Measurements from ENCODE around the gene PTTG1IP. TPM values are rescaled to one million over a fixed set of nuclear protein-coding genes. Genes with fewer than 3 reads are reported as not detected.
"Not testable (repeated sequence)": the region's sequence is repeated elsewhere in the genome, so short reads cannot be mapped to it uniquely, and the experiment has no call there.

Gene PTTG1IP
- total RNA-seq, 3 donors from 2014 or later = 33.8 to 37.6 (median 34.6) TPM

DNA sequence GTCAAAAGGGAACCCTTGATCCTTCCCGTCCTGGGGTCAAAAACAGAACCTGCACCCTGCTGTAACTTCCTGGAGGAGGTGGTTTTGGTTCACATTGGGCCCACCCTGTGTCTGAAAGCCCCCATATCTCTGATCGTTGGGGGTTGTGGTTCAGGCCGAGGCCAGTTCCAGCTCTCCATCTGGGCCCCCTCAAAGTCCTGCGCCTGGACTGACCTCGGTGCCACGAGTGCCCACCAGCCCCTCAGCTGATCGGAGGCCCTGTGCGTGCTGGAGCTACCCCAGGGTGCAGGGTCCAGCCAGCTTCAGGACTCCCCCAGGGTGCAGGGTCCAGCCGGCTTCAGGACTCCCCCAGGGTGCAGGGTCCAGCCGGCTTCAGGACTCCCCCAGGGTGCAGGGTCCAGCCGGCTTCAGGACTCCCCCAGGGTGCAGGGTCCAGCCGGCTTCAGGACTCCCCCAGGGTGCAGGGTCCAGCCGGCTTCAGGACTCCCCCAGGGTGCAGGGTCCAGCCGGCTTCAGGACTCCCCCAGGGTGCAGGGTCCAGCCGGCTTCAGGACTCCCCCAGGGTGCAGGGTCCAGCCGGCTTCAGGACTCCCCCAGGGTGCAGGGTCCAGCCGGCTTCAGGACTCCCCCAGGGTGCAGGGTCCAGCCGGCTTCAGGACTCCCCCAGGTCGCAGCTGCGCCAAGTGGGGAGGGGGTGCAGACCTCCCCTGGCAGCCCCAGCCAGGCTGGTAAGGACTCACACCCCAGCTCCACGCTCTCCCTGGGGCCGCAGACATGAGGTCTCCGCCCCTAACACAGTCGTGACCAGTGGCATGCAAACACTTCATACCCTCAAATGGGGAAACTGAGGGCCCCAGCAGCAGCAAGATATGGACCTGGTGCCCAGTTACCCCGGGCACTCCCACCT is 39.3 kb upstream of the PTTG1IP start:
- peaks cover 87% of the 10 kb centered on the region for H3K4me1 Mint-ChIP-seq (ENCODE audit: low read depth)
- DNase-seq; H3K27me3 Mint-ChIP-seq (ENCODE audit: low read depth); H3K36me3 Mint-ChIP-seq (ENCODE audit: insufficient read depth); H3K9me3 Mint-ChIP-seq; ATAC-seq: not testable (repeated sequence)
- H3K4me3 Mint-ChIP-seq = peak overlapping the region; percentile 65

DNA sequence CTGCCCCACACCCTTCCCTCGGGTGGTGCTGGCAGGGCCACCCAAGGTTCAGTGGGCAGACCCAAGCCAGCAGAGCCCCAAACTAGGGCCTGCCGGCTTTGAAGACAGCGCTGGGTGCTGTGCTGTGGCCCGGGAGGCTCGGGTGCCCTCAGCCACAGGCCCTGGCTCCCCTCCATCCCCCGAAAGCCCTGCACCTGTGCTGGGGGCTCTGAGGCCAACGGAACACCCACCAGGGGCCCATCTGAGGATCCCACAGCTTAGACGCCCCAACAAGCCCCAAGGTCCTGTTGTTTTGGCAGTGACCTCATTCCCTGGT is 38.6 kb upstream of the PTTG1IP start:
- Mint-ChIP-seq H3K27me3 (ENCODE audit: low read depth) (no peaks in the 10 kb centered on the region), H3K36me3 (ENCODE audit: insufficient read depth) (peaks cover 10% of the 10 kb centered on the region), H3K4me3 (peak overlapping the region; percentile 65), H3K4me1 (ENCODE audit: low read depth) (peaks cover 84% of the 10 kb centered on the region), H3K9me3 (no peaks in the 10 kb centered on the region)
- DNase-seq = no peak
- no peak for ATAC-seq

DNA sequence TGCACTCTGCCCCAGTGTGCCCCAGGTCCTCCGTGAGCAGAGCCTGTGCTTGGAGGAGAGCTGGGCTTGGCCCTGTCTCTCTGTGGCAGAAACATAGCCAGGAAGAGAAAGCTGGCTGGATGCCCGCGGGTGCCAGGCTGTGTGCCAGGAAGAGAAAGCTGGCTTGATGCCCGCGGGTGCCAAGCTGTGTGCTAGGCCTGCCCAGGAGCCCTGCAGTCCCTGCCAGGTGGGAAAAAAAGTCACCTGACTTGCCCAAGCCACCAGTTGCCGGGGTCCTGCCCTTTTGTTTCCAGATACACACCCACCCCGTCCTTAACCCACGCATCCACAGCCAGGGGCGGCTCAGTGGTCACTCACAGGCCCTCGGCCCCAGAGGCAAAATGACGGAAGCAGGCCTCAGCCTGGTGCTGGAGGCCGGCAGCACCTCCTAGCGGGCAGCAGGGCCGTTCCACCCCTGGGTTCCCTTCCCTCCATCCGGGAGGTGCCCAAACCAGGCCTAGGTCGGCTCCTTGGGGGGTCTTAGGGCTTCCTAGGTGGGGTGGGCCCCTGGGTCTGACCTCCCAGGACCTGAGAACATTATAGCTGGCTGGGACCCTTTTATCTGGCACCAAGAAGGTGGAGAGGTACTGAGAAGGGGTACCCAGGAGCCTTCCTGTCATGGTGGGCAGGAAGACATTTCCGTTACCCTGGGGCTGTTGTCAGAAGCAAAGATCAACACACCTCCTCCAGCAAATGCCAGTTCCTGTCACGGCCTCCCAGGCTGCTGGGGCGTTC is 38.1 kb upstream of the PTTG1IP start:
- DNase-seq (peak; percentile 36), ATAC-seq (peak; percentile 62 to 68)
- Mint-ChIP-seq H3K4me3 (peak overlapping the region; percentile 65), H3K27me3 (ENCODE audit: low read depth) (no peaks in the 10 kb centered on the region), H3K9me3 (no peaks in the 10 kb centered on the region), H3K36me3 (ENCODE audit: insufficient read depth) (peaks cover 10% of the 10 kb centered on the region), H3K4me1 (ENCODE audit: low read depth) (peaks cover 79% of the 10 kb centered on the region)

DNA sequence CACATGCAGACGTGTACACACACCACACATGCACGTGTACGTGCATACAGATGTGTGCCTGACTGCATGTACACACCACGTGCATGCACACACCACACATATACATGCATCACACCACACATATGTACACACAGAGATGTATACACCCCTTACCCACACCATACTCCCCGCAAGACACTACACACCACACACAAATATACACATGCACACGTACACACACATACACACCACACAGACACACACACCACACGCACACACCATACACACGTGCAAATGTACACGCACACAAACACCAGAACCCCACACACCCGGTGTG is 37.5 kb upstream of the PTTG1IP start:
- H3K4me3 Mint-ChIP-seq = peak overlapping the region; percentile 65
- peaks cover 75% of the 10 kb centered on the region for H3K4me1 Mint-ChIP-seq (ENCODE audit: low read depth)
- no peak for ATAC-seq
- no peak for DNase-seq
- peaks cover 12% of the 10 kb centered on the region for H3K36me3 Mint-ChIP-seq (ENCODE audit: insufficient read depth)
- H3K27me3 Mint-ChIP-seq (ENCODE audit: low read depth) = no peaks in the 10 kb centered on the region
- no peaks in the 10 kb centered on the region for H3K9me3 Mint-ChIP-seq

DNA sequence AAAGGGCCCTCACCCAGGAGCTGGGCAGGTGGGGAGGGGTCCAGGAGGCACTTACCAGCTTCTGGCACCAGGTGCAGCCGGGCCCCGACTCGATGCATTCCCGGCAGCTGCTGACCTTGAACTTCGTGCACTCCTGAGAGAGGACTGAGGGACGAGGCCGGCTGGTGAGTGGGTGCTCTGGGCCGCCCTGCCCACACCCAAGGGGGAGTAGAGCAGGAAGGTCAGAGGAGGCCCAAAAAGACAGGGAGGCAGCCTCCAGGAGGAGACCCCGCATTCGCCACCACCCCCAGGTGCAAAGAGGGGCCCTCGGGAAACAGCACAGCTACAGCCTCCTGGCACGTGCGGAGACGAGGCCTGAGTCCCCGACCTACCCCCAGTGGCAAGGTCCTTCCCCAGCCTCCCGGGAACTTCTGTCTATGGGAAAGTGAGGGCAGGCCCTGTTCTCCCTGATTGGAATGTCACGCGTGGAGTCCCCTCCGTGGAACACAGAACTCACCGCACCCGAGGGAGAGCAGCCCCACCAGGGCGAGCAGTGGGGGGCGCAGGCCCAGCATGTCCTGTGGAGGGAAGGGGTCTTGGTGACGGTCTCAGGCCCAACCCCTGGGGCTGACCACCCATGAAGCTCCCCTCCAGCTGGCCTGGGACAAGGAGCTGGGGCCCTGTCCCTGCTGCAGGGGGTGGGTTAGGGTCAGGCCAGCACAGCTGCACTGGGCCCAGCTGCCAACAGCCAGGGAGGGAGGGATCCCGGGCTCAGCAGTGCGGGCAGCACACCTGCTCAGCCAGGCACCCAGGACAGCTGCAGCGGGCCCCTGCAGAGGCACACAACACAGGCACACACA is 37.0 kb upstream of the PTTG1IP start:
- DNase-seq = no peak
- peaks cover 69% of the 10 kb centered on the region for H3K4me1 Mint-ChIP-seq (ENCODE audit: low read depth)
- H3K9me3 Mint-ChIP-seq = no peaks in the 10 kb centered on the region
- peak overlapping the region; percentile 65 for H3K4me3 Mint-ChIP-seq
- ATAC-seq = no peak
- H3K36me3 Mint-ChIP-seq (ENCODE audit: insufficient read depth) = peaks cover 12% of the 10 kb centered on the region
- no peaks in the 10 kb centered on the region for H3K27me3 Mint-ChIP-seq (ENCODE audit: low read depth)

DNA sequence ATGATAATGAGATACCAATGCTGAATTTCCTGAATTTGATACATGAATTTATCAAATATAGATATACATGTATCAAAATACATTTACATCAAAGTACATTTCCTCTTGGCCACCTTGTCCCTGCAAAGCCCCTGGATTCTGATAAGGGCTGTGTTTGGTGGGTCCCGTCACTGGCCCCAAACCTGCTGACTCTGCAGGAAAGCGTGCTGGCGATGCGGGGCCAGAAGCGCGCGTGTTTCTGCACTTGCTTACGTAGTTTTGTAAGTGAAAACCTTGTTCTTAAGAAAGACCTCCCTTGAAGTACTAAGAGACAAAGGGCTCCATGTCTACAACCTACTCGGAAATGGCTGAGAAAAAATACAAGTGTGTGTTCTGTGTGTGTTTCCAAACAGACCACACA is 36.2 kb upstream of the PTTG1IP start:
- no peak overlapping the region for H3K4me3 Mint-ChIP-seq

DNA sequence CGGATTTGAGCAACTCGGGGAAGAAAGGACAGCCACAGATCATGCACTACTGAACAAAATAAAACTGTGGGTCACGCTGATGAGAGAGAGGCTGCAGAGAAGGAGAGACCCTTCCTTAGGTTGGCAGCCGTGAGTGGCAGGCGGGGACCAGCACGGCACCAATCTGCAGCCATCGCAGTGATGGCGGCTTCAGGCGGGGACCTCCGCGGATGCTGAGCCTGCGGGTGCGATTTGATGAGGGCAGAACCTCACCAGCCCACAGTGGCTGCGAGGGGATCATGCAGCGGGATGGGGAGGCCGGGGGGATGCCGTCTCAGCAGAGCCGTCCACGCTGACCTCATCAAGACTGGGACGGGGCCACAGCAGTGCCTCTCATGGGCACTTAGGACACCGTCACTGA is 35.4 kb upstream of the PTTG1IP start:
- Mint-ChIP-seq H3K4me3 (no peak overlapping the region), H3K36me3 (ENCODE audit: insufficient read depth) (peaks cover 22% of the 10 kb centered on the region), H3K9me3 (no peaks in the 10 kb centered on the region), H3K4me1 (ENCODE audit: low read depth) (peaks cover 59% of the 10 kb centered on the region), H3K27me3 (ENCODE audit: low read depth) (no peaks in the 10 kb centered on the region)
- ATAC-seq (no peak), DNase-seq (no peak)

More for the DNA sequence above, 36.2 kb upstream of the PTTG1IP start:
- ATAC-seq (no peak), DNase-seq (no peak)
- H3K27me3 Mint-ChIP-seq (ENCODE audit: low read depth) = no peaks in the 10 kb centered on the region
- no peaks in the 10 kb centered on the region for H3K9me3 Mint-ChIP-seq
- H3K36me3 Mint-ChIP-seq (ENCODE audit: insufficient read depth) = peaks cover 14% of the 10 kb centered on the region
- H3K4me1 Mint-ChIP-seq (ENCODE audit: low read depth) = peaks cover 62% of the 10 kb centered on the region

DNA sequence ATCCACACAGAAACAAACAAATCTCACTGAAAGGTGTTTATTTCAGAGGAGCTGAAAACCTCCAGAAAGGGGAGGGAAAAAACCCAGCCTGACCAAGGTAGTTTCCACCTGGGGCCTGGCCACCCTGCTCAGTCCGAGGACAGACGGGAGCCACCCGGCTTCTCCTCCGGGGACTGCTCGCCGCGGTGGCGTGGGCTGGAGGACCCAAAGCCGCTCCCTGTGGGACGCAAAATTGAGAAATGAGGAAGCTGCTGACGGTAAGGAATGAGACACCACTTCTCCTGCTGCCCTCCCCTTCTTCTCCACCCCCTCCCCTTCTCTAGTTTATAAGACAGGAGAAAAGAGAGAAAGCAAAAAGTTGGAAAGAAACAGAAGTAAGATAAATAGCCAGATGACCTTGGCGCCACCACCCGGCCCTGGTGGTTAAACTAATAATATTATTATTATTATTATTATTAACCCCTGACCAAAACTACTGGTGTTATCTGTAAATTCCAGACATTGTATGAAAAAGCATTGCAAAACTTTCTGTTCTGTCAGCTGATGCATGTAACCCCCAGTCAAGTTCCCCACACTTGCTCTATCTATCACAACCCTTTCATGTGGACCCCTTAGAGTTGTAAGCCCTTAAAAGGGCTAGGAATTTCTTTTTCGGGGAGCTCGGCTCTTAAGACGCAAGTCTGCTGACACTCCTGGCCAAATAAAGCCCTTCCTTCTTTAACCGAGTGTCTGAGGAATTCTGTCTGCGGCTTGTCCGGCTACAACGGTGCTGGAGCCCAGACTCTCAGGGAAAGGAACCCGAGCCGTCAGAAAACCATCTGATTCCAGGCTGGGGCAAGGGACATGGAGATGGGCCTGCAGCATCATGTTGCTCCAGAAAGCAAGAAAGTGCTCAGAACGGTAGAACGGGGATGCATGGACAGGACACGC is 34.7 kb upstream of the PTTG1IP start:
- ATAC-seq (no peak), DNase-seq (no peak)
- Mint-ChIP-seq H3K36me3 (ENCODE audit: insufficient read depth) (peaks cover 24% of the 10 kb centered on the region), H3K27me3 (ENCODE audit: low read depth) (no peaks in the 10 kb centered on the region), H3K4me3 (no peak overlapping the region), H3K9me3 (no peaks in the 10 kb centered on the region), H3K4me1 (ENCODE audit: low read depth) (peaks cover 53% of the 10 kb centered on the region)

DNA sequence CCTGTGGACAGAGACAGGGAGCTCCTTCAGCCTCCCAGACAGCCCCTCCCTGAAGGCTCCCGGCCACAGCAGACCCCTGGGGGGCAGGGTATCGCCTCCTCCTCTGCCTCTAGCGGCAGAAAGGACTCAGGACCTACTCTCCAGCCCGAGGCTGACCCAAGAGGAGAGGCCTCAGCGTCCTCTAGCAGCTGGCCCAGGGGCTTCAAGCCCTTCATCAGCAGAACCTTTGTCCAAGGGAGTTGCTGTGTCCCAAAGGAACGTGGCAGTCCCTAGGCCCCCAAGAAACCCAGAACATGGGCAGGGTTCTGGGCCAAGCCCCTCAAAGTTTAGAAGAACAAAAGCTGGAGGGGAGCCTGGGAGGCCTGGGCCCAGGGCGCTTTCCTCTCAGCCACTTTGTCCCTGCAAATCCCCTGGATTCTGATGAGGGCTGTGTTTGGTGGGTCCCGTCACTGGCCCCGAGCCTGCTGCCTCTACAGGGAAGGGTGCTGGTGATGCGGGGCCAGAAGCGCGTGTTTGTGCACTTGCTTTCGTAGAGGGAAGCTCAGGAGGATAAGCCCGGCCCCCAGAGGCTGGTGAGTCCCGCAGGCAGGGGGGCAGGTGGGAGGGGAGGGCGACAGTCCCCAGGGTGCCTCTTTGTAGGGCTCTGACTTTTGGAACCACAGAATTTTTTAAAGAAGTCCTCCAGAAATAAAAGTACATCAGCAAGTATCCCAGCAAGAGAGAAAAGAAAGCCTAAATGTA is 33.9 kb upstream of the PTTG1IP start:
- no peak for ATAC-seq
- Mint-ChIP-seq H3K27me3 (ENCODE audit: low read depth) (no peaks in the 10 kb centered on the region), H3K4me1 (ENCODE audit: low read depth) (peaks cover 48% of the 10 kb centered on the region), H3K4me3 (no peak overlapping the region), H3K36me3 (ENCODE audit: insufficient read depth) (peaks cover 32% of the 10 kb centered on the region), H3K9me3 (no peaks in the 10 kb centered on the region)
- DNase-seq = no peak

DNA sequence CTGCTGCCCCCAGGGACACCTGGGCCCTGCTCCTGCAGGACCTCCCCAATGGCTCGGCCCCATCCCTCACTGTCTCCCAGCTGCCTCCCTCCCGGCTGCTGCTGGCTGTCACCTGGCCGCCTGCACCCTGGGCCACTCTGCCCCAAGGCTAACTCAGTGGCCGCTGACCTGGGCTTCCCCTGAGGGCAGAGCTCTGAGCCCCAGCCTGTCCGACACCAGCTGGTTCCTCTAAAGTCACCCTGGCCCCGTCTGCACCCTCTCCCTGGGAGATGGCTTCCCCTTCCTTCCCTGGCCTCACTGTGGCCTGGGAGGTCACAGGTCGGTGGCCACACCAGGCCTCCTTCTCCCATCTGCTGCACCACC is 32.2 kb upstream of the PTTG1IP start:
- H3K36me3 Mint-ChIP-seq (ENCODE audit: insufficient read depth) = peaks cover 44% of the 10 kb centered on the region
- H3K27me3 Mint-ChIP-seq (ENCODE audit: low read depth) = no peaks in the 10 kb centered on the region
- no peak for DNase-seq
- no peak for ATAC-seq
- no peak overlapping the region for H3K4me3 Mint-ChIP-seq
- H3K4me1 Mint-ChIP-seq (ENCODE audit: low read depth) = peaks cover 32% of the 10 kb centered on the region
- H3K9me3 Mint-ChIP-seq = no peaks in the 10 kb centered on the region

DNA sequence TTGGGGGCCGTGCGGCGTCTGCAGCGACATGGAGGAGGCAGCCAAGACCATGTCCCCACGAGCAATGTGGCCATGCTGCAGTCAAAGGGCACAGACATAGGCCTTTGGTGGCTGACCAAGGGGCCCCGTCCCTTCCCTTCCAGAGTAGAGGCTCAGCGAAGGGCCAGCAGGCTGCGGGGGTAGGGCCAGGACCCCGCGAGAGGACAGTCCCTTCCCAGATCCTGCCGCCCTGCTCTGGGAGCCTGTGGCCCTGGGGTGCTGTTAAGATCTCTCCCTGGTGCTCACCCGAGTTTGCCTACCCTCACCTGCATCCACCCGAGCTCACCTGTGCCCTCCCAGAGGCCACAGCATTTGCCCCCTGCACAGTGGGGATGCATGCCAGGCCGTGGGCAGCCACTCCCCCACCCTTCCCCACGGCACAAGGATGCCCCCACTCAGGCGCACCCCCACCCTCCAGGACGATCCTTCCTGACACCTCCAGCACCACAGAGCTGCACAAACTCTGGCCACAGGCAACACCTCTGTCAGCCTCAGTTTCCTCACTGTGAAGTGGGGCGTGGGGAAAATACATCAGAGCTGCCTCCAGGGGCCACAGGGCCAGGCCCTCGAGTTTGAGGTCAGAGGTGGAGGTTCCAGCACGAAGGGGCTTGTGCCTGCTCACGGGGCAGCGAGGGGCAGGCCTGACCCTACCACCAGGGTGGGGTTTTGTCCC is 31.7 kb upstream of the PTTG1IP start:
- no peak for ATAC-seq
- DNase-seq = no peak
- H3K4me1 Mint-ChIP-seq (ENCODE audit: low read depth) = peaks cover 28% of the 10 kb centered on the region
- H3K9me3 Mint-ChIP-seq = no peaks in the 10 kb centered on the region
- peaks cover 48% of the 10 kb centered on the region for H3K36me3 Mint-ChIP-seq (ENCODE audit: insufficient read depth)
- no peak overlapping the region for H3K4me3 Mint-ChIP-seq
- no peaks in the 10 kb centered on the region for H3K27me3 Mint-ChIP-seq (ENCODE audit: low read depth)

DNA sequence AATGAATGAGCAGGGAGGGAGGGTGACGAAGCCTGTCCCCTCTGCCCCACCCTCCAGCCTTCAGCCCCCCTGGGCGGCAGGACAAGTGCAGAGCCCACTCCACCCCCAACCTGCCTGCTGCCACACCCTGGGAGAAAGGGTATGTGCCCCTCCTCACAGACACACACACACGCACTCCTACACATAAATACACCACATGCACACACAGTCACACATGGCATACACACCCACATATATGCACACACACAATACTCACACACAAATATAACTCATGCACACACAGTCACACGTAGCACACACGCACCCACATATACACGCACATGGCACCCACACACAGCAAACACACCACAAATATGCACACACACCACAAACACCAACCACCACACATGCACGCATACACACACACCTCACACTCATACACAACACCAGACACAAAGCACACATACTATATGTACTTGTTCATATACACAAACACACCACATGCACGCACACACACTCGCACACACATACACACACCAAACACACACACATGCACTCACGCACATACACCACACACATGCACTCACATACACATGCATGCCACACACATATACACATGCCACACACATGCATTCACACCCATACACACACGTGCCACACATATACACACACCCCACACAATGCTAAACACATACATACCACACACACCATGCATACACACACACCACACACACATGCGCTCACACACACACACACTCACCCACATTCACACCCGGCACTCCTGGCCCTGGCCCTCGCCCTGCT is 30.8 kb upstream of the PTTG1IP start:
- Mint-ChIP-seq H3K4me1 (ENCODE audit: low read depth) (peaks cover 21% of the 10 kb centered on the region), H3K4me3 (no peak overlapping the region), H3K9me3 (no peaks in the 10 kb centered on the region), H3K36me3 (ENCODE audit: insufficient read depth) (peaks cover 47% of the 10 kb centered on the region), H3K27me3 (ENCODE audit: low read depth) (no peaks in the 10 kb centered on the region)
- no peak for DNase-seq
- ATAC-seq = no peak

Data from activated T-cell treated with anti-CD3 and anti-CD28 coated beads, Interleukin-2, amount 50 U/mL, for 4 hours (primary cell).